Ishikawa (cell line): ENCODE results near the gene CACNB2.

Experiments used
- CEBPB ChIP-seq: IDR thresholded peaks from 2 replicates; pipeline ENCODE4 v1.6.1; 2012
- CREB1 ChIP-seq: IDR thresholded peaks from 2 replicates; pipeline ENCODE4 v1.6.1; 2012; ENCODE audit warnings: low read depth
- EGR1 ChIP-seq: IDR thresholded peaks from 2 replicates; pipeline ENCODE4 v1.6.1; 2012
- EP300 ChIP-seq: IDR thresholded peaks from 2 replicates; pipeline ENCODE4 v1.6.1; 2012; ENCODE audit warnings: borderline replicate concordance
- FOXM1 ChIP-seq: IDR thresholded peaks from 2 replicates; pipeline ENCODE4 v1.6.1; 2012; ENCODE audit warnings: low read depth, borderline replicate concordance
- NFIC ChIP-seq: IDR thresholded peaks from 2 replicates; pipeline ENCODE4 v1.6.1; 2012
- RAD21 ChIP-seq: IDR thresholded peaks from 2 replicates; pipeline ENCODE4 v1.6.1; 2012; ENCODE audit warnings: low read depth
- TAF1 ChIP-seq: IDR thresholded peaks from 2 replicates; pipeline ENCODE4 v1.6.1; 2012; ENCODE audit warnings: low read depth, mild to moderate bottlenecking
- TCF12 ChIP-seq: IDR thresholded peaks from 2 replicates; pipeline ENCODE4 v1.6.1; 2012; ENCODE audit warnings: low read depth
- TEAD4 ChIP-seq: IDR thresholded peaks from 2 replicates; pipeline ENCODE4 v1.6.1; 2012
- USF1 ChIP-seq: IDR thresholded peaks from 2 replicates; pipeline ENCODE4 v1.6.1; 2012
- YY1 ChIP-seq: IDR thresholded peaks from 2 replicates; pipeline ENCODE4 v1.6.1; 2012; ENCODE audit warnings: low read depth
- ZBTB7A ChIP-seq: IDR thresholded peaks from 2 replicates; pipeline ENCODE4 v1.6.1; 2012; ENCODE audit warnings: low read depth
- TF ChIP-seq, protein P1 (sequence below): IDR thresholded peaks from 2 replicates; pipeline ENCODE4 v1.6.1; 2012; ENCODE audit warnings: low read depth, mild to moderate bottlenecking
- TF ChIP-seq, protein P2 (sequence below): IDR thresholded peaks from 2 replicates; pipeline ENCODE4 v1.6.1; 2012

Gene CACNB2

DNA sequence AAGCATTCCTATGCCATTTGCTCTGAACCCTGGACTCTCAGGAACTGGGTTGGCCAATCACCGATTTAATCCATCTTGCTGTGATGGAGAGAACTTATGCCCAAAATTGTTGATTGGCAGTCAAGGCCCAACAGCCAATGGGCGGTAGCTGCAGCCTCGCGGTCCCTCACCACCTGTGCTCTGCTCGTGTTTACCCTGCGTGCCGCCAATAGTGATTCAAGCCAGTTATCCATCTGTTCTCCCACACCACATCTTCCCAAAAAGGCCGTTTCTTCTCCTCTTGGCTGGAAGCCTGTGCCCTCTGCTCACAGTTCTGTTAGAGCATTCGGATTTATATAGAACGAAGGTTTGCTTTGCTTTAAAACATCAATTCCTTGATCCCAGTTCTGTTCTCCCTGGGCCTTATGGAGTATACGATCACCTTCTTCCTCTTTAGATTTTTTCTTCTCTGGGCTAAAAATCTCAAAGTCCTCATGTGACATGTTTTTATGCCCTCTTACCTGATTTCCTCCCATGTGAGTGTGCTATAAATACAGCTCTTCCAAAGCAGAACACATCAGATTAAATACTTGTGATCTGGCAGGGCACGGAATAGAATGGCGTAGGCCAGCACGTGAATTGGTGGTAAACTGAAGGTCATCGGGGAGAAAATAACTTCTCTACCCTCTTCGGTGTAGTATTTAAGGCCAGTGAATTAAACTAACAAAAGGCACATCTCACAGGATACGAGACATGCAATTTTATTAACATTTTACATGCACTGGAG, 298.3 kb downstream of the CACNB2 start:
- no peak for TF ChIP-seq YY1
- no peak for TF ChIP-seq USF1

- TF ChIP-seq ZBTB7A = no peak
- no peak for TF ChIP-seq EP300
- no peak for TF ChIP-seq TCF12
- no peak for TF ChIP-seq YY1
- no peak for TF ChIP-seq TEAD4
- no peak for TF ChIP-seq USF1
- no peak for TF ChIP-seq CEBPB
- TF ChIP-seq, protein P1, sequence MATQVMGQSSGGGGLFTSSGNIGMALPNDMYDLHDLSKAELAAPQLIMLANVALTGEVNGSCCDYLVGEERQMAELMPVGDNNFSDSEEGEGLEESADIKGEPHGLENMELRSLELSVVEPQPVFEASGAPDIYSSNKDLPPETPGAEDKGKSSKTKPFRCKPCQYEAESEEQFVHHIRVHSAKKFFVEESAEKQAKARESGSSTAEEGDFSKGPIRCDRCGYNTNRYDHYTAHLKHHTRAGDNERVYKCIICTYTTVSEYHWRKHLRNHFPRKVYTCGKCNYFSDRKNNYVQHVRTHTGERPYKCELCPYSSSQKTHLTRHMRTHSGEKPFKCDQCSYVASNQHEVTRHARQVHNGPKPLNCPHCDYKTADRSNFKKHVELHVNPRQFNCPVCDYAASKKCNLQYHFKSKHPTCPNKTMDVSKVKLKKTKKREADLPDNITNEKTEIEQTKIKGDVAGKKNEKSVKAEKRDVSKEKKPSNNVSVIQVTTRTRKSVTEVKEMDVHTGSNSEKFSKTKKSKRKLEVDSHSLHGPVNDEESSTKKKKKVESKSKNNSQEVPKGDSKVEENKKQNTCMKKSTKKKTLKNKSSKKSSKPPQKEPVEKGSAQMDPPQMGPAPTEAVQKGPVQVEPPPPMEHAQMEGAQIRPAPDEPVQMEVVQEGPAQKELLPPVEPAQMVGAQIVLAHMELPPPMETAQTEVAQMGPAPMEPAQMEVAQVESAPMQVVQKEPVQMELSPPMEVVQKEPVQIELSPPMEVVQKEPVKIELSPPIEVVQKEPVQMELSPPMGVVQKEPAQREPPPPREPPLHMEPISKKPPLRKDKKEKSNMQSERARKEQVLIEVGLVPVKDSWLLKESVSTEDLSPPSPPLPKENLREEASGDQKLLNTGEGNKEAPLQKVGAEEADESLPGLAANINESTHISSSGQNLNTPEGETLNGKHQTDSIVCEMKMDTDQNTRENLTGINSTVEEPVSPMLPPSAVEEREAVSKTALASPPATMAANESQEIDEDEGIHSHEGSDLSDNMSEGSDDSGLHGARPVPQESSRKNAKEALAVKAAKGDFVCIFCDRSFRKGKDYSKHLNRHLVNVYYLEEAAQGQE = no peak
- no peak for TF ChIP-seq TAF1
- no peak for TF ChIP-seq NFIC
- no peak for TF ChIP-seq CREB1
- no peak for TF ChIP-seq EGR1
- TF ChIP-seq RAD21 = no peak
- TF ChIP-seq, protein P2, sequence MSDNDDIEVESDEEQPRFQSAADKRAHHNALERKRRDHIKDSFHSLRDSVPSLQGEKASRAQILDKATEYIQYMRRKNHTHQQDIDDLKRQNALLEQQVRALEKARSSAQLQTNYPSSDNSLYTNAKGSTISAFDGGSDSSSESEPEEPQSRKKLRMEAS = no peak
These were observed 299.4 kb downstream of the CACNB2 start for GRCh38 chr10:18439601-18440000.

DNA sequence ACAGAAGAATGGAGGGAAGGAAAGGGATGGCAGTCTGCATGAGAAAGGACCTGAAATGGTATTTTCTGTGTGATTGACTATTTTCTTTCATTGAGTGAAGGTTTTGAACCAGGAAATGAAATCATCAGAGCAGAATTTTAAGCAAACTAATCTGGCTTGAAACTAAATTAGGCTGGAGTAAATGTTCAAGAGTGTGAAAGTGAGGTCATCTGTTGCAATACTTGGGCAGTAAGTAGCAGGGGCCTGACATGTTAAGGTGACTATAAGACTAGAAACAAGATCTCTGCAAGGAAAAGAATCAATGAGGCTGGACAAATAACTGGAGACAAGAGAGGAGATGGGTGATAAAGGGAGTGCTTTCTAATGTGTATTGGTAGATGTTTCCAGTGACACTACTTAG, 306.0 kb downstream of the CACNB2 start:
- TF ChIP-seq ZBTB7A (no peak), TCF12 (no peak), EGR1 (no peak)

- TF ChIP-seq FOXM1 (no peak), EP300 (no peak), EGR1 (no peak), RAD21 (no peak), USF1 (no peak), YY1 (no peak), CEBPB (no peak), TCF12 (no peak), CREB1 (no peak), TAF1 (no peak), TEAD4 (no peak)
- TF ChIP-seq, protein P2 = no peak
- TF ChIP-seq, protein P1 = no peak
These were observed 309.4 kb downstream of the CACNB2 start for GRCh38 chr10:18449611-18450026.

- TF ChIP-seq ZBTB7A = no peak
- no peak for TF ChIP-seq NFIC
- TF ChIP-seq YY1 = no peak
- TF ChIP-seq EGR1 = no peak
These were observed 310.1 kb downstream of the CACNB2 start for GRCh38 chr10:18450298-18450697.

DNA sequence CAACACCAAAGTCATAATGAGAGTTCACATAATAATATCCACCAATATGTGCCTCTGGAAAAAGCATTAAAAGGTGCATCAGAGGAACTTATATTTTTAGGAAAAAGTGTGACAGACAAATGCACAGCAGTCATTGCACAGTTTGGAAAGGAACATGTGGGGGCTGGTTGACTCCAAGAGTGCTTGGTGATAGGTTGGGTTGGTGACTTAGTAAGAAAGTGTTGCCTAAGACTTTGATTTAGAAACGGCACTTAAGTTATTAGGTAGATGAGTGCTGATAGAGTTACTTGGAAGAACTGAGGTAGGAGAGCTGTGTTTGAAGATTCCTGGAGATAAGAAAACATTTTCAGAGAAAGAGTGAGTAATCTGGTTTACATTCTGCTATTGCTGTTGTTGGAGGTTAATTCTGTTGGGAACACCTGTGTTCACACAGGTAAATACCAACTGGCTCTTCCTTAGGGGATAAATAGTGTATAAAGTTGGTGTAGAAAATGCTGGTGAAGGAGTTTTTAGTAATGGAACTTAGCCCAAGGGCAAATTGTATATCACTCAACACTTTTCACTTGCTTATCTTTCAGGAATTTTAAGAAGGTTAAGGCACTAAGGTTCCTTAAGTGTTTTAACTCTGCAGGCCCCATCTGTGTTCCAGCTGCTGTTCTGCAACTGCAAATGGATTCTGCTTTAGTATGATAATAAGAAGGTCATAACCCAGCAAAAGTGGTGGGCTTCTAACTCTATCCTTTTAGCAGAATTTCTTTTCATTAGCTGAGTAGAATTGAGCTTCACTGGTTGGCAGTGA, 315.1 kb downstream of the CACNB2 start:
- TF ChIP-seq NFIC = no peak
- TF ChIP-seq FOXM1 = no peak
- TF ChIP-seq YY1 = no peak
- TF ChIP-seq RAD21 = no peak
- TF ChIP-seq CEBPB = no peak
- TF ChIP-seq TAF1 = no peak
- no peak for TF ChIP-seq CREB1
- TF ChIP-seq EGR1 = no peak
- no peak for TF ChIP-seq ZBTB7A
- TF ChIP-seq TEAD4 = no peak
- no peak for TF ChIP-seq TCF12
- TF ChIP-seq, protein P1 = no peak
- TF ChIP-seq, protein P2 = no peak
- TF ChIP-seq USF1 = no peak
- TF ChIP-seq EP300 = no peak
